Smooth muscle cell (in vitro differentiated cells): ENCODE measurements around the gene ST6GALNAC2. TPM values are rescaled to one million over a fixed set of nuclear protein-coding genes. Genes with fewer than 3 reads are reported as not detected.

Experiments
- DNase-seq: peaks from one replicate; lab custom pipeline; 2025; ENCODE audit not compliant: unreplicated experiment; lab: John Stamatoyannopoulos, UW
- H2AFZ ChIP-seq: fragments of 200-600 bp; sonication (generic); 2 replicates; pipeline ENCODE4 v1.6.0; 2016; ENCODE audit warnings: antibody characterized with exemption, low read depth, mild to moderate bottlenecking
- H3F3A ChIP-seq: fragments of 200-600 bp; sonication (generic); 2 replicates; pipeline ENCODE4 v1.6.0; 2017; ENCODE audit warnings: antibody characterized with exemption, low read depth
- H3K27ac ChIP-seq: fragments of 200-600 bp; sonication (generic); 2 replicates; pipeline ENCODE4 v1.5.1; 2016; ENCODE audit warnings: low read depth, mild to moderate bottlenecking
- H3K27me3 ChIP-seq: fragments of 200-600 bp; sonication (generic); 2 replicates; pipeline ENCODE4 v1.6.1; 2016; ENCODE audit warnings: low read depth, mild to moderate bottlenecking
- H3K36me3 ChIP-seq: fragments of 200-600 bp; sonication (generic); 2 replicates; pipeline ENCODE4 v1.5.1; 2016; ENCODE audit warnings: low read depth
- H3K4me1 ChIP-seq: fragments of 200-600 bp; sonication (generic); 2 replicates; pipeline ENCODE4 v1.5.1; 2016; ENCODE audit warnings: low read depth
- H3K4me2 ChIP-seq: fragments of 200-600 bp; sonication (generic); 2 replicates; pipeline ENCODE4 v1.6.0; 2016; ENCODE audit warnings: mild to moderate bottlenecking
- H3K4me3 ChIP-seq: fragments of 200-600 bp; sonication (generic); 2 replicates; pipeline ENCODE4 v1.5.1; 2016; ENCODE audit warnings: mild to moderate bottlenecking
- H3K79me2 ChIP-seq: fragments of 200-600 bp; sonication (generic); 2 replicates; pipeline ENCODE4 v1.6.0; 2016; ENCODE audit warnings: low read depth, mild to moderate bottlenecking
- H3K9ac ChIP-seq: fragments of 200-600 bp; sonication (generic); 2 replicates; pipeline ENCODE4 v1.6.0; 2016; ENCODE audit warnings: low read depth
- H3K9me3 ChIP-seq: fragments of 200-600 bp; sonication (generic); replicated peaks from 2 replicates; pipeline ENCODE4 v1.5.1; 2016; ENCODE audit warnings: low read depth
- H4K20me1 ChIP-seq: fragments of 200-600 bp; sonication (generic); 2 replicates; pipeline ENCODE4 v1.6.0; 2016; ENCODE audit warnings: low read depth
- CTCF ChIP-seq: fragments of 200-600 bp; sonication (generic); IDR thresholded peaks from 2 replicates; pipeline ENCODE4 v1.5.1; 2017; ENCODE audit warnings: borderline replicate concordance, mild to moderate bottlenecking, antibody characterized with exemption; ENCODE audit not compliant: insufficient read depth, poor library complexity, severe bottlenecking
- WGBS: methylation state at CpG from one replicate; pipeline ENCODE4 v1.1.7; 2016; ENCODE audit warnings: low lambda C conversion rate; 5-methylcytosine and 5-hydroxymethylcytosine counted together
- polyA plus RNA-seq: library from polyadenylated mRNA; unstranded; fragments of >200 nt; fragmentation: Nextera tagmentation; extraction: Ambion mirVana; gene quantifications from 2 replicates; pipeline ENCODE4 v1.2.1, GENCODE V29; 2016
- total RNA-seq: library from RNA; depleted of rRNA; stranded (reverse); fragments of >200 nt; gene quantifications from 2 replicates; pipeline ENCODE4 v1.2.3, GENCODE V29; 2014

Gene ST6GALNAC2
- total and polyA plus RNA-seq, 2 experiments from 2014 or later: 1.2 to 6.9 TPM

- Histone ChIP-seq H3K4me2 (peak overlapping the region; percentile 24), H3K4me3 (no peak overlapping the region), H3K4me1 (peaks cover 8% of the 10 kb centered on the region), H3K9ac (no peak overlapping the region), H4K20me1 (peaks cover 84% of the 10 kb centered on the region), H3F3A (peaks cover 17% of the 10 kb centered on the region), H3K9me3 (no peaks in the 10 kb centered on the region), H3K79me2 (peaks cover 37% of the 10 kb centered on the region), H3K27me3 (no peaks in the 10 kb centered on the region), H3K36me3 (no peaks in the 10 kb centered on the region), H2AFZ (no peak overlapping the region), H3K27ac (no peak overlapping the region)
- DNase-seq: no peak
- no peak for TF ChIP-seq CTCF
- WGBS: 75% methylated on average over 5 of the region's 5 CpGs
Measured at GRCh38 chr17:76561799-76562268, 23.8 kb downstream of the ST6GALNAC2 start.

GRCh38 chr17:76561332-76561731 lies 24.3 kb downstream of the ST6GALNAC2 start:
- Histone ChIP-seq H3K9ac (no peak overlapping the region), H3K4me3 (no peak overlapping the region), H2AFZ (no peak overlapping the region), H4K20me1 (peaks cover 79% of the 10 kb centered on the region), H3K4me1 (peaks cover 8% of the 10 kb centered on the region), H3F3A (peaks cover 17% of the 10 kb centered on the region), H3K27ac (no peak overlapping the region), H3K79me2 (peaks cover 37% of the 10 kb centered on the region), H3K36me3 (no peaks in the 10 kb centered on the region), H3K9me3 (no peaks in the 10 kb centered on the region), H3K27me3 (no peaks in the 10 kb centered on the region), H3K4me2 (peak overlapping the region; percentile 24)
- no peak for DNase-seq
- 48% methylated on average over 7 of the region's 7 CpGs for WGBS
- TF ChIP-seq CTCF: no peak

- Histone ChIP-seq H3K4me3 (no peak overlapping the region), H3K27ac (no peak overlapping the region), H3K36me3 (no peaks in the 10 kb centered on the region), H3K4me2 (peak overlapping the region; percentile 24), H4K20me1 (peaks cover 74% of the 10 kb centered on the region), H3F3A (peaks cover 17% of the 10 kb centered on the region), H3K79me2 (peaks cover 37% of the 10 kb centered on the region), H3K9ac (no peak overlapping the region), H3K9me3 (no peaks in the 10 kb centered on the region), H2AFZ (no peak overlapping the region), H3K4me1 (peaks cover 8% of the 10 kb centered on the region), H3K27me3 (no peaks in the 10 kb centered on the region)
- no peak for TF ChIP-seq CTCF
- no peak for DNase-seq
- 96% methylated on average over 6 of the region's 6 CpGs for WGBS
Measured at GRCh38 chr17:76560877-76561221, 24.8 kb downstream of the ST6GALNAC2 start.
